GM23338 (cell line): ENCODE measurements around the gene PPM1H. TPM values are rescaled to one million over a fixed set of nuclear protein-coding genes. Genes with fewer than 3 reads are reported as not detected.

Experiments used
- ATAC-seq: fragments of 200-7000 bp; cut with Tn5 transposase; 3 replicates; pipeline ENCODE4 v1.9.1; 2020
- DNase-seq: peaks from one replicate; pipeline ENCODE4 v3.0.0-alpha.2; 2015; ENCODE audit warnings: low spot score
- H2AFZ ChIP-seq: fragments of 200-600 bp; sonication (generic); 2 replicates; pipeline ENCODE4 v1.8.0; 2016; ENCODE audit warnings: antibody characterized with exemption, mild to moderate bottlenecking, moderate library complexity
- H3F3A ChIP-seq: fragments of 200-600 bp; sonication (generic); replicated peaks from 2 replicates; pipeline ENCODE4 v1.8.0; 2017; ENCODE audit warnings: antibody characterized with exemption, mixed run types, low read depth
- H3K27ac ChIP-seq: fragments of 200-600 bp; sonication (generic); 2 replicates; pipeline ENCODE4 v1.6.1; 2016; ENCODE audit warnings: low read depth
- H3K27me3 ChIP-seq: fragments of 200-600 bp; sonication (generic); 2 replicates; pipeline ENCODE4 v1.8.0; 2016; ENCODE audit warnings: mild to moderate bottlenecking, mixed run types, moderate library complexity; ENCODE audit not compliant: insufficient read depth
- H3K36me3 ChIP-seq: fragments of 200-600 bp; sonication (generic); 2 replicates; pipeline ENCODE4 v1.8.0; 2016; ENCODE audit warnings: mild to moderate bottlenecking; ENCODE audit not compliant: insufficient read depth
- H3K4me1 ChIP-seq: fragments of 200-600 bp; sonication (generic); 2 replicates; pipeline ENCODE4 v1.8.0; 2016; ENCODE audit warnings: mild to moderate bottlenecking, moderate library complexity; ENCODE audit not compliant: insufficient read depth
- H3K4me2 ChIP-seq: fragments of 200-600 bp; sonication (generic); 2 replicates; pipeline ENCODE4 v1.7.1; 2017; ENCODE audit warnings: mixed run types
- H3K4me3 ChIP-seq: fragments of 200-600 bp; sonication (generic); 2 replicates; pipeline ENCODE4 v1.6.1; 2016; ENCODE audit warnings: mixed run types
- H3K79me2 ChIP-seq: fragments of 200-600 bp; sonication (generic); replicated peaks from 2 replicates; pipeline ENCODE4 v1.8.0; 2017; ENCODE audit warnings: mild to moderate bottlenecking; ENCODE audit not compliant: insufficient read depth
- H3K9me2 ChIP-seq: fragments of 200-600 bp; sonication (generic); 2 replicates; pipeline ENCODE4 v1.8.0; 2017; ENCODE audit not compliant: insufficient read depth
- H4K20me1 ChIP-seq: fragments of 200-600 bp; sonication (generic); replicated peaks from 2 replicates; pipeline ENCODE4 v1.8.0; 2017; ENCODE audit warnings: mild to moderate bottlenecking; ENCODE audit not compliant: insufficient read depth
- H3K27ac Mint-ChIP-seq: 2 replicates; pipeline ENCODE4 v1.8.0; 2020; ENCODE audit warnings: inconsistent platforms, mild to moderate bottlenecking, moderate library complexity, mixed read lengths
- H3K27me3 Mint-ChIP-seq: 3 replicates; pipeline ENCODE4 v1.8.0; 2022; ENCODE audit warnings: low read depth, mild to moderate bottlenecking, moderate library complexity, mixed read lengths, inconsistent platforms; ENCODE audit not compliant: insufficient read depth, poor library complexity
- H3K36me3 Mint-ChIP-seq: 3 replicates; pipeline ENCODE4 v1.8.0; 2021; ENCODE audit warnings: low read depth, mild to moderate bottlenecking, inconsistent platforms, moderate library complexity, mixed read lengths
- H3K4me1 Mint-ChIP-seq: 3 replicates; pipeline ENCODE4 v1.8.0; 2020; ENCODE audit warnings: mild to moderate bottlenecking, inconsistent platforms, mixed read lengths
- H3K4me3 Mint-ChIP-seq: 3 replicates; pipeline ENCODE4 v1.8.0; 2021; ENCODE audit warnings: moderate library complexity, mild to moderate bottlenecking, inconsistent platforms, mixed read lengths
- H3K9me3 Mint-ChIP-seq: 3 replicates; pipeline ENCODE4 v1.8.0; 2020; ENCODE audit warnings: moderate library complexity, mild to moderate bottlenecking, inconsistent platforms, mixed read lengths
- CREB1 ChIP-seq: fragments of 250-450 bp; sonication (Bioruptor Pico); IDR thresholded peaks from 2 replicates; pipeline ENCODE4 v1.5.0; 2020; ENCODE audit warnings: low read depth, mild to moderate bottlenecking, moderate library complexity
- EZH2 ChIP-seq: fragments of 200-600 bp; sonication (generic); IDR thresholded peaks from one replicate; pipeline ENCODE4 v1.8.0; 2017; ENCODE audit warnings: antibody characterized with exemption, mild to moderate bottlenecking, low read depth; ENCODE audit not compliant: unreplicated experiment
- EZH2phosphoT487 ChIP-seq: fragments of 200-600 bp; sonication (generic); IDR thresholded peaks from one replicate; pipeline ENCODE4 v1.8.1; 2018; ENCODE audit warnings: antibody characterized with exemption; ENCODE audit not compliant: unreplicated experiment
- JUNB ChIP-seq: IDR thresholded peaks from one replicate; pipeline ENCODE4 v1.6.1; 2016; ENCODE audit warnings: antibody characterized with exemption; ENCODE audit not compliant: unreplicated experiment
- POLR2AphosphoS5 ChIP-seq: IDR thresholded peaks from 2 replicates; pipeline ENCODE4 v1.6.1; 2016; ENCODE audit warnings: antibody characterized with exemption, low read depth
- STAT1 ChIP-seq: IDR thresholded peaks from one replicate; pipeline ENCODE4 v1.6.1; 2016; ENCODE audit warnings: antibody characterized with exemption; ENCODE audit not compliant: unreplicated experiment
- ZNF114 ChIP-seq: fragments of 250-450 bp; sonication (Bioruptor Pico); IDR thresholded peaks from 2 replicates; pipeline ENCODE4 v1.5.0; 2020; ENCODE audit warnings: mild to moderate bottlenecking, moderate library complexity
- ZNF331 ChIP-seq: fragments of 250-450 bp; sonication (Bioruptor Pico); IDR thresholded peaks from 2 replicates; pipeline ENCODE4 v1.5.0; 2020; ENCODE audit warnings: low read depth, mild to moderate bottlenecking, moderate library complexity
- polyA plus RNA-seq: library from polyadenylated mRNA; unstranded; fragments of >200 nt; fragmentation: Nextera tagmentation; extraction: Ambion mirVana; gene quantifications from 2 replicates; pipeline ENCODE4 v1.2.1, GENCODE V29; 2016
- total RNA-seq: library from RNA; depleted of rRNA; stranded (reverse); fragments of >200 nt; shearing (Covaris generic); gene quantifications from 2 replicates; pipeline ENCODE4 v1.2.3, GENCODE V29; 2014
- TF ChIP-seq, protein P1 (sequence below), 2 experiments: fragments of 200-600 bp in 1 of 2; sonication (generic) in 1 of 2; conservative IDR thresholded peaks; 2 replicates each; pipeline versions ENCODE4 v1.5.1 to v1.6.1; 2016 to 2017; ENCODE audit warnings: antibody characterized with exemption in 2 of 2, low read depth in 2 of 2, mild to moderate bottlenecking in 2 of 2, moderate library complexity in 1 of 2
- TF ChIP-seq, protein P2 (sequence below): fragments of 250-450 bp; sonication (Bioruptor Pico); IDR thresholded peaks from 2 replicates; pipeline ENCODE4 v1.5.0; 2020; ENCODE audit warnings: mild to moderate bottlenecking, moderate library complexity
- TF ChIP-seq, protein P3 (sequence below): IDR thresholded peaks from one replicate; pipeline ENCODE4 v1.6.1; 2018; ENCODE audit warnings: antibody characterized with exemption; ENCODE audit not compliant: unreplicated experiment
- TF ChIP-seq, protein P4 (sequence below): IDR thresholded peaks from 2 replicates; pipeline ENCODE4 v1.6.1; 2016; ENCODE audit warnings: antibody characterized with exemption

PPM1H gene
- total and polyA plus RNA-seq, 2 experiments from 2014 or later: 11.4 to 41.2 TPM

DNA sequence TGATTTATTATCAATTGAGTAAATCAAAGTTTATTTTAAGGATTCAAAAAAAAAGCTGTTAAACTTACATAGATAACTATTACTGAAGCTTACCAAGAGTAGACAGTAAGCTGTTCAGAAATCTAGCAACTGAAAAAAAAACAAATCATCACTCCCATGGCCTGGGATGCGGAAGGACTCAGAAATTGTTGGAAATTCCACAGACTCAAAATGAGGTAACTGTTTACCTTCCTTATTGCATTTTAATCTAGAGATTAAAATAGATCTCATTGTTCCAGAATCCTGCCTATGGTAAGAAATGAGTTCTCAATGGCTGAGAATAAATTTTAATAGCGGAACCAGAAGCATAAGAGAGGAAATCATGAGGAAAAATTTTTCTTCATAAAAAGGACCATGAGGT lies 87.2 kb downstream of the PPM1H start:
- Histone ChIP-seq H2AFZ (no peak overlapping the region), H4K20me1 (no peaks in the 10 kb centered on the region), H3F3A (no peaks in the 10 kb centered on the region), H3K27me3 (no peaks in the 10 kb centered on the region), H3K4me3 (no peak overlapping the region), H3K4me2 (no peak overlapping the region), H3K79me2 (peaks cover 24% of the 10 kb centered on the region), H3K27ac (no peak overlapping the region), H3K9me2 (no peaks in the 10 kb centered on the region), H3K4me1 (peaks cover 31% of the 10 kb centered on the region), H3K36me3 (no peaks in the 10 kb centered on the region)
- Mint-ChIP-seq H3K27ac (no peak overlapping the region), H3K4me1 (peaks cover 47% of the 10 kb centered on the region), H3K27me3 (peaks cover 4% of the 10 kb centered on the region), H3K4me3 (no peak overlapping the region), H3K9me3 (no peaks in the 10 kb centered on the region), H3K36me3 (no peaks in the 10 kb centered on the region)
- DNase-seq (no peak), ATAC-seq (no peak)
- TF ChIP-seq, protein P1, sequence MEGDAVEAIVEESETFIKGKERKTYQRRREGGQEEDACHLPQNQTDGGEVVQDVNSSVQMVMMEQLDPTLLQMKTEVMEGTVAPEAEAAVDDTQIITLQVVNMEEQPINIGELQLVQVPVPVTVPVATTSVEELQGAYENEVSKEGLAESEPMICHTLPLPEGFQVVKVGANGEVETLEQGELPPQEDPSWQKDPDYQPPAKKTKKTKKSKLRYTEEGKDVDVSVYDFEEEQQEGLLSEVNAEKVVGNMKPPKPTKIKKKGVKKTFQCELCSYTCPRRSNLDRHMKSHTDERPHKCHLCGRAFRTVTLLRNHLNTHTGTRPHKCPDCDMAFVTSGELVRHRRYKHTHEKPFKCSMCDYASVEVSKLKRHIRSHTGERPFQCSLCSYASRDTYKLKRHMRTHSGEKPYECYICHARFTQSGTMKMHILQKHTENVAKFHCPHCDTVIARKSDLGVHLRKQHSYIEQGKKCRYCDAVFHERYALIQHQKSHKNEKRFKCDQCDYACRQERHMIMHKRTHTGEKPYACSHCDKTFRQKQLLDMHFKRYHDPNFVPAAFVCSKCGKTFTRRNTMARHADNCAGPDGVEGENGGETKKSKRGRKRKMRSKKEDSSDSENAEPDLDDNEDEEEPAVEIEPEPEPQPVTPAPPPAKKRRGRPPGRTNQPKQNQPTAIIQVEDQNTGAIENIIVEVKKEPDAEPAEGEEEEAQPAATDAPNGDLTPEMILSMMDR (conservative IDR thresholded peaks at IDR 0.05; ENCODE audit: low read depth in 2 of 2): no peak
- no peak for TF ChIP-seq ZNF114 (CRISPR knock-in tag)
- no peak for TF ChIP-seq EZH2
- TF ChIP-seq CREB1: no peak
- TF ChIP-seq EZH2phosphoT487: no peak
- no peak for TF ChIP-seq POLR2AphosphoS5
- TF ChIP-seq, protein P2, sequence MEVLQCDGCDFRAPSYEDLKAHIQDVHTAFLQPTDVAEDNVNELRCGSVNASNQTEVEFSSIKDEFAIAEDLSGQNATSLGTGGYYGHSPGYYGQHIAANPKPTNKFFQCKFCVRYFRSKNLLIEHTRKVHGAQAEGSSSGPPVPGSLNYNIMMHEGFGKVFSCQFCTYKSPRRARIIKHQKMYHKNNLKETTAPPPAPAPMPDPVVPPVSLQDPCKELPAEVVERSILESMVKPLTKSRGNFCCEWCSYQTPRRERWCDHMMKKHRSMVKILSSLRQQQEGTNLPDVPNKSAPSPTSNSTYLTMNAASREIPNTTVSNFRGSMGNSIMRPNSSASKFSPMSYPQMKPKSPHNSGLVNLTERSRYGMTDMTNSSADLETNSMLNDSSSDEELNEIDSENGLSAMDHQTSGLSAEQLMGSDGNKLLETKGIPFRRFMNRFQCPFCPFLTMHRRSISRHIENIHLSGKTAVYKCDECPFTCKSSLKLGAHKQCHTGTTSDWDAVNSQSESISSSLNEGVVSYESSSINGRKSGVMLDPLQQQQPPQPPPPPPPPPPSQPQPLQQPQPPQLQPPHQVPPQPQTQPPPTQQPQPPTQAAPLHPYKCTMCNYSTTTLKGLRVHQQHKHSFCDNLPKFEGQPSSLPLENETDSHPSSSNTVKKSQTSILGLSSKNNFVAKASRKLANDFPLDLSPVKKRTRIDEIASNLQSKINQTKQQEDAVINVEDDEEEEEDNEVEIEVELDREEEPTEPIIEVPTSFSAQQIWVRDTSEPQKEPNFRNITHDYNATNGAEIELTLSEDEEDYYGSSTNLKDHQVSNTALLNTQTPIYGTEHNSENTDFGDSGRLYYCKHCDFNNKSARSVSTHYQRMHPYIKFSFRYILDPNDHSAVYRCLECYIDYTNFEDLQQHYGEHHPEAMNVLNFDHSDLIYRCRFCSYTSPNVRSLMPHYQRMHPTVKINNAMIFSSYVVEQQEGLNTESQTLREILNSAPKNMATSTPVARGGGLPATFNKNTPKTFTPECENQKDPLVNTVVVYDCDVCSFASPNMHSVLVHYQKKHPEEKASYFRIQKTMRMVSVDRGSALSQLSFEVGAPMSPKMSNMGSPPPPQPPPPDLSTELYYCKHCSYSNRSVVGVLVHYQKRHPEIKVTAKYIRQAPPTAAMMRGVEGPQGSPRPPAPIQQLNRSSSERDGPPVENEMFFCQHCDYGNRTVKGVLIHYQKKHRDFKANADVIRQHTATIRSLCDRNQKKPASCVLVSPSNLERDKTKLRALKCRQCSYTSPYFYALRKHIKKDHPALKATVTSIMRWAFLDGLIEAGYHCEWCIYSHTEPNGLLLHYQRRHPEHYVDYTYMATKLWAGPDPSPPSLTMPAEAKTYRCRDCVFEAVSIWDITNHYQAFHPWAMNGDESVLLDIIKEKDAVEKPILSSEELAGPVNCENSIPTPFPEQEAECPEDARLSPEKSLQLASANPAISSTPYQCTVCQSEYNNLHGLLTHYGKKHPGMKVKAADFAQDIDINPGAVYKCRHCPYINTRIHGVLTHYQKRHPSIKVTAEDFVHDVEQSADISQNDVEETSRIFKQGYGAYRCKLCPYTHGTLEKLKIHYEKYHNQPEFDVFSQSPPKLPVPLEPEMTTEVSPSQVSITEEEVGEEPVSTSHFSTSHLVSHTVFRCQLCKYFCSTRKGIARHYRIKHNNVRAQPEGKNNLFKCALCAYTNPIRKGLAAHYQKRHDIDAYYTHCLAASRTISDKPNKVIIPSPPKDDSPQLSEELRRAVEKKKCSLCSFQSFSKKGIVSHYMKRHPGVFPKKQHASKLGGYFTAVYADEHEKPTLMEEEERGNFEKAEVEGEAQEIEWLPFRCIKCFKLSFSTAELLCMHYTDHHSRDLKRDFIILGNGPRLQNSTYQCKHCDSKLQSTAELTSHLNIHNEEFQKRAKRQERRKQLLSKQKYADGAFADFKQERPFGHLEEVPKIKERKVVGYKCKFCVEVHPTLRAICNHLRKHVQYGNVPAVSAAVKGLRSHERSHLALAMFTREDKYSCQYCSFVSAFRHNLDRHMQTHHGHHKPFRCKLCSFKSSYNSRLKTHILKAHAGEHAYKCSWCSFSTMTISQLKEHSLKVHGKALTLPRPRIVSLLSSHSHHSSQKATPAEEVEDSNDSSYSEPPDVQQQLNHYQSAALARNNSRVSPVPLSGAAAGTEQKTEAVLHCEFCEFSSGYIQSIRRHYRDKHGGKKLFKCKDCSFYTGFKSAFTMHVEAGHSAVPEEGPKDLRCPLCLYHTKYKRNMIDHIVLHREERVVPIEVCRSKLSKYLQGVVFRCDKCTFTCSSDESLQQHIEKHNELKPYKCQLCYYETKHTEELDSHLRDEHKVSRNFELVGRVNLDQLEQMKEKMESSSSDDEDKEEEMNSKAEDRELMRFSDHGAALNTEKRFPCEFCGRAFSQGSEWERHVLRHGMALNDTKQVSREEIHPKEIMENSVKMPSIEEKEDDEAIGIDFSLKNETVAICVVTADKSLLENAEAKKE (CRISPR knock-in tag): no peak
- TF ChIP-seq, protein P3, sequence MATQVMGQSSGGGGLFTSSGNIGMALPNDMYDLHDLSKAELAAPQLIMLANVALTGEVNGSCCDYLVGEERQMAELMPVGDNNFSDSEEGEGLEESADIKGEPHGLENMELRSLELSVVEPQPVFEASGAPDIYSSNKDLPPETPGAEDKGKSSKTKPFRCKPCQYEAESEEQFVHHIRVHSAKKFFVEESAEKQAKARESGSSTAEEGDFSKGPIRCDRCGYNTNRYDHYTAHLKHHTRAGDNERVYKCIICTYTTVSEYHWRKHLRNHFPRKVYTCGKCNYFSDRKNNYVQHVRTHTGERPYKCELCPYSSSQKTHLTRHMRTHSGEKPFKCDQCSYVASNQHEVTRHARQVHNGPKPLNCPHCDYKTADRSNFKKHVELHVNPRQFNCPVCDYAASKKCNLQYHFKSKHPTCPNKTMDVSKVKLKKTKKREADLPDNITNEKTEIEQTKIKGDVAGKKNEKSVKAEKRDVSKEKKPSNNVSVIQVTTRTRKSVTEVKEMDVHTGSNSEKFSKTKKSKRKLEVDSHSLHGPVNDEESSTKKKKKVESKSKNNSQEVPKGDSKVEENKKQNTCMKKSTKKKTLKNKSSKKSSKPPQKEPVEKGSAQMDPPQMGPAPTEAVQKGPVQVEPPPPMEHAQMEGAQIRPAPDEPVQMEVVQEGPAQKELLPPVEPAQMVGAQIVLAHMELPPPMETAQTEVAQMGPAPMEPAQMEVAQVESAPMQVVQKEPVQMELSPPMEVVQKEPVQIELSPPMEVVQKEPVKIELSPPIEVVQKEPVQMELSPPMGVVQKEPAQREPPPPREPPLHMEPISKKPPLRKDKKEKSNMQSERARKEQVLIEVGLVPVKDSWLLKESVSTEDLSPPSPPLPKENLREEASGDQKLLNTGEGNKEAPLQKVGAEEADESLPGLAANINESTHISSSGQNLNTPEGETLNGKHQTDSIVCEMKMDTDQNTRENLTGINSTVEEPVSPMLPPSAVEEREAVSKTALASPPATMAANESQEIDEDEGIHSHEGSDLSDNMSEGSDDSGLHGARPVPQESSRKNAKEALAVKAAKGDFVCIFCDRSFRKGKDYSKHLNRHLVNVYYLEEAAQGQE: no peak
- TF ChIP-seq ZNF331 (CRISPR knock-in tag): no peak
- TF ChIP-seq JUNB: no peak
- TF ChIP-seq, protein P4, sequence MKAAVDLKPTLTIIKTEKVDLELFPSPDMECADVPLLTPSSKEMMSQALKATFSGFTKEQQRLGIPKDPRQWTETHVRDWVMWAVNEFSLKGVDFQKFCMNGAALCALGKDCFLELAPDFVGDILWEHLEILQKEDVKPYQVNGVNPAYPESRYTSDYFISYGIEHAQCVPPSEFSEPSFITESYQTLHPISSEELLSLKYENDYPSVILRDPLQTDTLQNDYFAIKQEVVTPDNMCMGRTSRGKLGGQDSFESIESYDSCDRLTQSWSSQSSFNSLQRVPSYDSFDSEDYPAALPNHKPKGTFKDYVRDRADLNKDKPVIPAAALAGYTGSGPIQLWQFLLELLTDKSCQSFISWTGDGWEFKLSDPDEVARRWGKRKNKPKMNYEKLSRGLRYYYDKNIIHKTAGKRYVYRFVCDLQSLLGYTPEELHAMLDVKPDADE: no peak
- TF ChIP-seq STAT1: no peak
